Peyer's patch (tissue), 4 donors: ENCODE data around the gene HOXD11. TPM values are rescaled to one million over a fixed set of nuclear protein-coding genes. Genes with fewer than 3 reads are reported as not detected.

ENCODE experiments used
- DNase-seq, 3 donors: peaks; one replicate each; pipeline ENCODE4 v3.0.0-alpha.2; 2017 to 2019
- H3K27ac ChIP-seq, 4 donors: fragments of 200-600 bp; sonication (generic); one replicate each; pipeline ENCODE4 v1.5.1; 2016 to 2019
- H3K27me3 ChIP-seq, 2 donors: fragments of 200-600 bp; sonication (generic); one replicate each; pipeline ENCODE4 v1.5.1; 2019
- H3K36me3 ChIP-seq, 3 donors: fragments of 200-600 bp; sonication (generic); one replicate each; pipeline ENCODE4 v1.5.1; 2016 to 2019
- H3K4me1 ChIP-seq, 4 donors: fragments of 200-600 bp; sonication (generic); one replicate each; pipeline ENCODE4 v1.5.1; 2016 to 2019
- H3K4me3 ChIP-seq, 4 donors: fragments of 200-600 bp; sonication (generic); 1 replicate in 3 of 4; 2 replicates in 1 of 4; pipeline ENCODE4 v1.5.1; 2016 to 2019; ENCODE audit warnings: mild to moderate bottlenecking in 1 of 4
- H3K9me3 ChIP-seq, 4 donors: fragments of 200-600 bp; sonication (generic); one replicate each; pipeline ENCODE4 v1.5.1; 2016 to 2019; ENCODE audit warnings: mild to moderate bottlenecking in 1 of 4
- POLR2A ChIP-seq, 2 donors: fragments of 450-650 bp; IDR thresholded peaks; one replicate each; pipeline ENCODE4 v1.5.1; 2017; ENCODE audit warnings: antibody characterized with exemption in 2 of 2, mild to moderate bottlenecking in 2 of 2, moderate library complexity in 2 of 2
- total RNA-seq, 4 donors: library from RNA; depleted of rRNA; stranded (reverse); fragments of >200 nt; gene quantifications; one replicate each; pipeline ENCODE4 v1.1.0, GENCODE V29; 2016
- TF ChIP-seq, protein P1 (sequence below), 6 experiments: fragments of 450-650 bp in 4 of 6; fragments of 200-600 bp in 2 of 6; sonication (generic) in 1 of 6; IDR thresholded peaks; one replicate each; pipeline ENCODE4 v1.5.1; 2017 to 2019; ENCODE audit warnings: antibody characterized with exemption in 6 of 6, mild to moderate bottlenecking in 3 of 6, moderate library complexity in 1 of 6

HOXD11 gene
- total RNA-seq, 4 donors from 2014 or later = not detected

DNA sequence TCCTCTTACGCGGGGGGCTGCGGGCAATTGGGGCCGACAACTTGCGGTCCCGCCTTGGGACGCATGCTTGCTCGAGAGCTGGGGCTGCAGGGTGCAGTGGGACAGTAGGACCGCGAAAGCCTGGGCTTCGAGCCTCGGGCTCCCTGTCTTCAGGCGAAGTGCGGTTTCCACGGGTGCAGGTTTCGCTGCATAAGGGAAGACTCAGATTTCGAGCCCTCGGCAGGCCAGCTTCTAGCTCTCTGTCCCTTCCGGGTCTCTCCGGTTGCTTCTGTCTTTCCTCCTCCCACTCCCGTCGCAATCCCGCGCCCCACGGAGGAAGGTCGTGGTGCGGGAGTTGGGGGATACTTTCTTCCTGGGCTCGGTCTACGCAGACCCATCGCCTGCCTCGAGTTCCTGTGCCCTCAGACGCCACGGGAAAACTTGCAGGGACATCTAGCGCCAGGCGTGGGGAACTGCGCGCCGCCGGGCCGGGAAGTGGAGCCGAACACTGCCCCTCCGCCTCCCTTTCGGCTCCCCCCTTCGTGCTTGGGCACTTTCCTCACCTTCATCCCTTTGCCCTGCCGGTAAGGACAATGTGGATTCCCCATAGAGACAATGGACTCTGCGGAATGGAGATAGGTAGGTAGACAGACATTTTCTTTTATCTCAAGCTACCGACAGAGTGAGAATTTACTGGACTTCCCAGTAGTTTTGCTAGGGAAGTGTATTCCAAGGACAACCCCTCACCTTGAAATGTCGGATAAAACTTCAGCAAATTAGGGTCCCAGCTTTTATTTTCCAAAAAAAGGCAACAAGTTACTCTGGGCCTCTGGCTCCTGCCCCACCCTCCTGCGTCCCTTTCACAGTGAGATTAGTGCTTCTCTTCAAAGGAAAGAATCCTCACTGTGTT is 18.8 kb upstream of the HOXD11 start:
- peak overlapping the region in 3 of 4 donors; percentile 12 to 44 (median 38) for H3K4me3 ChIP-seq
- H3K27me3 ChIP-seq = peaks cover 0 to 81% of the 10 kb centered on the region in 2 donors
- peaks cover 0 to 19% (median 6%) of the 10 kb centered on the region in 4 donors for H3K4me1 ChIP-seq
- no peak overlapping the region for H3K27ac ChIP-seq
- DNase-seq = peak in 2 of 3 donors; percentile 68 to 77
- peaks cover 0 to 2% (median 0%) of the 10 kb centered on the region in 4 donors for H3K9me3 ChIP-seq
- no peak for TF ChIP-seq POLR2A (IDR thresholded peaks at IDR 0.05)
- TF ChIP-seq, protein P1, sequence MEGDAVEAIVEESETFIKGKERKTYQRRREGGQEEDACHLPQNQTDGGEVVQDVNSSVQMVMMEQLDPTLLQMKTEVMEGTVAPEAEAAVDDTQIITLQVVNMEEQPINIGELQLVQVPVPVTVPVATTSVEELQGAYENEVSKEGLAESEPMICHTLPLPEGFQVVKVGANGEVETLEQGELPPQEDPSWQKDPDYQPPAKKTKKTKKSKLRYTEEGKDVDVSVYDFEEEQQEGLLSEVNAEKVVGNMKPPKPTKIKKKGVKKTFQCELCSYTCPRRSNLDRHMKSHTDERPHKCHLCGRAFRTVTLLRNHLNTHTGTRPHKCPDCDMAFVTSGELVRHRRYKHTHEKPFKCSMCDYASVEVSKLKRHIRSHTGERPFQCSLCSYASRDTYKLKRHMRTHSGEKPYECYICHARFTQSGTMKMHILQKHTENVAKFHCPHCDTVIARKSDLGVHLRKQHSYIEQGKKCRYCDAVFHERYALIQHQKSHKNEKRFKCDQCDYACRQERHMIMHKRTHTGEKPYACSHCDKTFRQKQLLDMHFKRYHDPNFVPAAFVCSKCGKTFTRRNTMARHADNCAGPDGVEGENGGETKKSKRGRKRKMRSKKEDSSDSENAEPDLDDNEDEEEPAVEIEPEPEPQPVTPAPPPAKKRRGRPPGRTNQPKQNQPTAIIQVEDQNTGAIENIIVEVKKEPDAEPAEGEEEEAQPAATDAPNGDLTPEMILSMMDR (IDR thresholded peaks at IDR 0.05) = peak in 4 of 6 experiments; percentile 51 to 64 (median 64)
- H3K36me3 ChIP-seq = no peaks in the 10 kb centered on the region

DNA sequence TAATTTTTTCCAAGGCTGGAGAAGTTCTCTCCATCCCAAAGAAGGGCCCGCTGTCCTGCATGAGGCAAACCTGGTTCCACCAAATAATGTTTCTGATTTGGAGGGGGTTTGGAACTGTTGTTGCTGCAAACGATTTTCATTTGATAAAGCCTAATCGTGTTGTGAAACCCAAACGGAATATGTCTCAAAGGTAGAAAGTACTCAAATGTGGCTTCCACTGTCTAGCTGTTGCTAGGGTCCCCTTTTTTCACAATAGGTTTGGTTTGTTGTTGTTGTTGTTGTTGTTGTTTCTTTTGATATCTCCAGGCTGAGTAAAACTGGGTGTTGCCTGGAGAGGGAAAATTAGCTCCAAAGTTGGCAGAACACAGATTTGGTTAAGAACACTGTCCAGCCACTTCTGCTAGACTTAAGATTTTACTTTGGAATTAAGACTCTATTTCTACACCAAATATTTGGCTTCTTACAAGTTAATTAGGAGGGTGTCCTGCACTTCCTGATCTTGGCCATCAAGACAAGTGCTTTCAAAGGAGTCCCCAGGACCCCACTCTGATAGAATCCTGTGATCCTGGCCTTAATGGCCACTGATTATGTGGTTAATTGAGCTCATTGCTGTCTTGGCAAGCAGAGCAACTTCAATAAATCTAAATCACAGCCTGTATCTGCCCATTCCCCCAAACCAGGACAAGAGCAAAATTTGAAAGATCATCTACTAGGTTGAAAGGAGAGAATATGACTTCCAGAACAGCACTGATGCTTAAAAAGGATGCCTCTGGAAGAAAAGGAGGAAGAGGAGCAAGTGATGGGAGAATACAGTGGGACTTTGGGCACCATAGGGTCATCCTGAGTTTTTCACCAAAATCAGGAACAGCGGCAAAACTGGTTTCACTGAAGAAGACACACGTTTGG is 17.9 kb upstream of the HOXD11 start:
- no peak overlapping the region for H3K27ac ChIP-seq
- peaks cover 0 to 81% of the 10 kb centered on the region in 2 donors for H3K27me3 ChIP-seq
- no peaks in the 10 kb centered on the region for H3K36me3 ChIP-seq
- no peak for TF ChIP-seq POLR2A (IDR thresholded peaks at IDR 0.05)
- TF ChIP-seq, protein P1 (IDR thresholded peaks at IDR 0.05) = no peak
- H3K4me1 ChIP-seq = peaks cover 0 to 22% (median 6%) of the 10 kb centered on the region in 4 donors
- no peak overlapping the region for H3K4me3 ChIP-seq
- DNase-seq = no peak
- H3K9me3 ChIP-seq = no peaks in the 10 kb centered on the region

DNA sequence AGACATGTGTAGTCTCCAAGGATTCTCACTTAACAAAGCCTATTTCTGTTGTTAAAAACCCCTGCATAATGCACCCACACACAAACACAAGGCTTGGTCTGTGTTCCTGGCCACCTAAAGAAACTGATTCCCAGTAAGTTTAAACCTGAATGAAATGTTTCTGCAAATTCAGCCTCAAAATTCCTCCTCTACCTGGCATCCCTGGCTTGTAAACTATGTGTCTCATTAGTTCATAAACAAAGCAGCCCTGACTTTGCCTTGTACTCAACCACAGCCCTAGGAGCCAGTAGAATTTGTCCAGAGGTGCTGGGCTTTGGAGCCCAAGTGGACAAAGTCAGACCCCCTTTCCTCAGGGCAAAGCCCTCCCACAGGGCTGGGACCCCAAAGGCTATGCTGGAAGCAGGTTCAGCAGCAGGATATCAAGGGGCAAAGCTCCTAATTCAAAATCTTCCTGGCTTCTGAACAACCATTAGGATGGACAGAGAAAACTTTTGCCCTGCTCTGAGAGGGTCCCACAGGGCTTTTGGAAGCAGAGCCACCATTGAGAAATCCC is 17.2 kb upstream of the HOXD11 start:
- Histone ChIP-seq H3K9me3 (no peaks in the 10 kb centered on the region), H3K36me3 (no peaks in the 10 kb centered on the region), H3K4me3 (no peak overlapping the region), H3K27ac (no peak overlapping the region), H3K4me1 (peaks cover 0 to 22% (median 6%) of the 10 kb centered on the region in 4 donors), H3K27me3 (peaks cover 0 to 83% of the 10 kb centered on the region in 2 donors)
- TF ChIP-seq POLR2A (IDR thresholded peaks at IDR 0.05) = no peak
- TF ChIP-seq, protein P1 (IDR thresholded peaks at IDR 0.05) = no peak
- DNase-seq = no peak

GRCh38 chr2:176090862-176091261 is 16.2 kb upstream of the HOXD11 start:
- H3K4me3 ChIP-seq = no peak overlapping the region
- H3K27me3 ChIP-seq = peaks cover 0 to 83% of the 10 kb centered on the region in 2 donors
- peaks cover 0 to 22% (median 6%) of the 10 kb centered on the region in 4 donors for H3K4me1 ChIP-seq
- H3K27ac ChIP-seq = no peak overlapping the region
- no peaks in the 10 kb centered on the region for H3K9me3 ChIP-seq
- no peaks in the 10 kb centered on the region for H3K36me3 ChIP-seq
- DNase-seq = no peak
- TF ChIP-seq POLR2A (IDR thresholded peaks at IDR 0.05) = no peak
- TF ChIP-seq, protein P1 (IDR thresholded peaks at IDR 0.05) = no peak
